ENCODE measurements around the gene GPR155.

The GPR155 gene

GRCh38 chr2:174495365-174496012 lies 8.7 kb upstream of the GPR155 start:
- Histone ChIP-seq H3K4me1 (ENCODE audit: insufficient read depth, low read length, poor library complexity, severe bottlenecking) (peaks cover 7% of the 10 kb centered on the region), H3K36me3 (ENCODE audit: insufficient read depth, low read length) (no peaks in the 10 kb centered on the region), H3K27me3 (ENCODE audit: insufficient read depth, low read length, poor library complexity, severe bottlenecking) (peaks cover 4% of the 10 kb centered on the region), H3K4me2 (ENCODE audit: low read depth, low read length, poor library complexity, severe bottlenecking) (no peak overlapping the region), H4K20me1 (ENCODE audit: insufficient read depth, low read length, poor library complexity, severe bottlenecking) (no peaks in the 10 kb centered on the region), H3K9ac (ENCODE audit: low read depth, low read length, poor library complexity, severe bottlenecking) (no peak overlapping the region), H3F3A (ENCODE audit: low read depth) (no peaks in the 10 kb centered on the region), H3K4me3 (ENCODE audit: low read length, poor library complexity, severe bottlenecking) (no peak overlapping the region), H3K9me2 (replicated peaks; ENCODE audit: low read depth, low read length) (no peaks in the 10 kb centered on the region), H3K79me2 (ENCODE audit: insufficient read depth, low read length) (no peaks in the 10 kb centered on the region), H3K9me3 (ENCODE audit: insufficient read depth, low read depth, low read length) (no peaks in the 10 kb centered on the region), H2AFZ (ENCODE audit: low read length) (no peak overlapping the region)
- TF ChIP-seq EZH2phosphoT487 (IDR thresholded peaks at IDR 0.05; ENCODE audit: borderline replicate concordance): no peak
- TF ChIP-seq, protein P1, sequence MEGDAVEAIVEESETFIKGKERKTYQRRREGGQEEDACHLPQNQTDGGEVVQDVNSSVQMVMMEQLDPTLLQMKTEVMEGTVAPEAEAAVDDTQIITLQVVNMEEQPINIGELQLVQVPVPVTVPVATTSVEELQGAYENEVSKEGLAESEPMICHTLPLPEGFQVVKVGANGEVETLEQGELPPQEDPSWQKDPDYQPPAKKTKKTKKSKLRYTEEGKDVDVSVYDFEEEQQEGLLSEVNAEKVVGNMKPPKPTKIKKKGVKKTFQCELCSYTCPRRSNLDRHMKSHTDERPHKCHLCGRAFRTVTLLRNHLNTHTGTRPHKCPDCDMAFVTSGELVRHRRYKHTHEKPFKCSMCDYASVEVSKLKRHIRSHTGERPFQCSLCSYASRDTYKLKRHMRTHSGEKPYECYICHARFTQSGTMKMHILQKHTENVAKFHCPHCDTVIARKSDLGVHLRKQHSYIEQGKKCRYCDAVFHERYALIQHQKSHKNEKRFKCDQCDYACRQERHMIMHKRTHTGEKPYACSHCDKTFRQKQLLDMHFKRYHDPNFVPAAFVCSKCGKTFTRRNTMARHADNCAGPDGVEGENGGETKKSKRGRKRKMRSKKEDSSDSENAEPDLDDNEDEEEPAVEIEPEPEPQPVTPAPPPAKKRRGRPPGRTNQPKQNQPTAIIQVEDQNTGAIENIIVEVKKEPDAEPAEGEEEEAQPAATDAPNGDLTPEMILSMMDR (conservative IDR thresholded peaks at IDR 0.05; ENCODE audit: low read length): no peak

DNA sequence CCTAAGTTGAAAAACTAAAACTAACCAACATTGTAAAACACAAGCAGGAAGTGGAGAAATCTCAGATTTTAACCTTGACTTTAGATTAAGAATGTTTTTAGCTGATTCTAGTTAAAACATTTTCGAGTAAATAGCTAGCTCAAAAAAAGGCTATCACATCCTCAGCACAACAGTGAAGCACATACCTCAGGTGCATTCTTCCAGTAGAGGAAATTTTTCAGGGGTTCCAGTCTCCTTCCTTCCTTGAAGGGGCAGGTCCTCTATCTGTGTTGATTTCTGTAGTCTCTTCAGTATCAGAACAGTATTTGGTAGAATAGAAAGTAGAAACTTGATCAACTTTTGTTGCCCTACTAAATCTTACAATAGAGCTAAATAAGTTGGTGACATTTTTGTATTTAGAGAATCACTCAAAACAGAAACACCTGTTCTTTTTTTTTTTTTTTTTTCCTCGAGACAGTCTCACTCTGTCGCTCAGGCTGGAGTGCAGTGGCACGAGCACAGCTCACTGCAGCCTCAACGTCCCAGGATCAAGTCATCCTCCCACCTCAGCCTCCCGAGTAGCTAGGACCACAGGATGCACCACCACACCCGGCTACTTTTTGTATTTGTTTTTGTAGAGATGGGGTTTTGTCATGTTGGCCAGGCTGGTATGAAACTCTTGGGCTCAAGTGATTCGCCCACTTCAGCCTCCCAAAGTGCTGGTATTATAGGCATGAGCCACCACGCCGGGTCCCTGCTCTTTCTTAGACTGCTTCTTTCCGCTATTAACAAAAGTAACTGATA lies 6.9 kb upstream of the GPR155 start:
- Histone ChIP-seq H3K9me2 (replicated peaks; ENCODE audit: low read depth, low read length) (no peaks in the 10 kb centered on the region), H3K36me3 (ENCODE audit: insufficient read depth, low read length) (no peaks in the 10 kb centered on the region), H3K27me3 (ENCODE audit: insufficient read depth, low read length, poor library complexity, severe bottlenecking) (peaks cover 3% of the 10 kb centered on the region), H3K79me2 (ENCODE audit: insufficient read depth, low read length) (no peaks in the 10 kb centered on the region), H3K4me1 (ENCODE audit: insufficient read depth, low read length, poor library complexity, severe bottlenecking) (peaks cover 14% of the 10 kb centered on the region), H3K4me2 (ENCODE audit: low read depth, low read length, poor library complexity, severe bottlenecking) (peak overlapping the region; percentile 43), H3K9me3 (ENCODE audit: insufficient read depth, low read depth, low read length) (no peaks in the 10 kb centered on the region), H4K20me1 (ENCODE audit: insufficient read depth, low read length, poor library complexity, severe bottlenecking) (no peaks in the 10 kb centered on the region), H3F3A (ENCODE audit: low read depth) (no peaks in the 10 kb centered on the region; the same call in 1 of the 2 replicates), H3K4me3 (ENCODE audit: low read length, poor library complexity, severe bottlenecking) (peak overlapping the region; percentile 17), H3K9ac (ENCODE audit: low read depth, low read length, poor library complexity, severe bottlenecking) (no peak overlapping the region), H2AFZ (ENCODE audit: low read length) (peak overlapping the region; percentile 40)
- no peak for TF ChIP-seq EZH2phosphoT487 (IDR thresholded peaks at IDR 0.05; ENCODE audit: borderline replicate concordance)
- TF ChIP-seq, protein P1 (conservative IDR thresholded peaks at IDR 0.05; ENCODE audit: low read length): no peak

DNA sequence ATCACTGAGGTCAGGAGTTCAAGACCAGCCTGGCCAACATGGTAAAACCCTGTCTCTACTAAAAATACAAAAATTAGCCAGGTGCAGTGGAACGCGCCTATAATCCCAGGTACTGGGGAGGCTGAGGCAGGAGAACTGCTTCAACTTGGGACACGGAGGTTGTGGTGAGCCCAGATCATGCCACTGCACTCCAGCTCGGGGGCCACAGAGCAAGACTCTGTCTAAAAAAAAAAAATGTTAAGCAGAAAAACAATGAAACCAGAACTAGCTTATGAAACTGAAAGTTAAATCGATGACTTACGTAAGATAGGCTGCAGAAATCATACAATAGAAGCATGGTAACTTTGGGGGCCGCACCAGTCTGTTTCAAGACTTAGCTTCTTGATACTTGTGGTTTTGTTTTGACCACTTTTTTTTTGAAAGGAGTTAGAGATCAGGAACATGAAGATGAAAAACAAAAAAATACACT lies 6.2 kb upstream of the GPR155 start:
- no peaks in the 10 kb centered on the region for H3K36me3 ChIP-seq (ENCODE audit: insufficient read depth, low read length)
- peak overlapping the region; percentile 40 for H2AFZ ChIP-seq (ENCODE audit: low read length)
- peaks cover 14% of the 10 kb centered on the region for H3K4me1 ChIP-seq (ENCODE audit: insufficient read depth, low read length, poor library complexity, severe bottlenecking)
- H3K9me3 ChIP-seq (ENCODE audit: insufficient read depth, low read depth, low read length): no peaks in the 10 kb centered on the region
- H3K27me3 ChIP-seq (ENCODE audit: insufficient read depth, low read length, poor library complexity, severe bottlenecking): peaks cover 3% of the 10 kb centered on the region
- H3K79me2 ChIP-seq (ENCODE audit: insufficient read depth, low read length): no peaks in the 10 kb centered on the region
- no peaks in the 10 kb centered on the region; the same call in 1 of the 2 replicates for H3F3A ChIP-seq (ENCODE audit: low read depth)
- no peaks in the 10 kb centered on the region for H4K20me1 ChIP-seq (ENCODE audit: insufficient read depth, low read length, poor library complexity, severe bottlenecking)
- H3K4me2 ChIP-seq (ENCODE audit: low read depth, low read length, poor library complexity, severe bottlenecking): peak overlapping the region; percentile 43
- no peak overlapping the region for H3K9ac ChIP-seq (ENCODE audit: low read depth, low read length, poor library complexity, severe bottlenecking)
- no peaks in the 10 kb centered on the region for H3K9me2 ChIP-seq (replicated peaks; ENCODE audit: low read depth, low read length)
- H3K4me3 ChIP-seq (ENCODE audit: low read length, poor library complexity, severe bottlenecking): peak overlapping the region; percentile 17
- no peak for TF ChIP-seq EZH2phosphoT487 (IDR thresholded peaks at IDR 0.05; ENCODE audit: borderline replicate concordance)
- TF ChIP-seq, protein P1 (conservative IDR thresholded peaks at IDR 0.05; ENCODE audit: low read length): no peak

Measured in Loucy (cell line).